Mesothelial cell of epicardium (in vitro differentiated cells): ENCODE results near the gene KANK4. TPM values are rescaled to one million over a fixed set of nuclear protein-coding genes. Genes with fewer than 3 reads are reported as not detected.

Experiments used
- DNase-seq, 2 experiments: peaks; one replicate each; pipeline ENCODE4 v3.0.0; 2021; ENCODE audit warnings: low spot score in 2 of 2; ENCODE audit not compliant: unreplicated experiment in 2 of 2
- H3K27ac Mint-ChIP-seq: 2 replicates; pipeline ENCODE4 v1.8.0; 2021; ENCODE audit warnings: mixed read lengths
- H3K27me3 Mint-ChIP-seq: 2 replicates; pipeline ENCODE4 v1.8.0; 2021; ENCODE audit warnings: low read depth, mixed read lengths
- H3K36me3 Mint-ChIP-seq: 2 replicates; pipeline ENCODE4 v1.8.0; 2021; ENCODE audit warnings: mixed read lengths
- H3K4me1 Mint-ChIP-seq: 2 replicates; pipeline ENCODE4 v1.8.0; 2021; ENCODE audit warnings: mixed read lengths
- H3K4me3 Mint-ChIP-seq: 2 replicates; pipeline ENCODE4 v1.8.0; 2021; ENCODE audit warnings: mild to moderate bottlenecking, moderate library complexity, mixed read lengths
- H3K9me3 Mint-ChIP-seq: 2 replicates; pipeline ENCODE4 v1.8.0; 2021; ENCODE audit warnings: mixed read lengths
- total RNA-seq: library from RNA; stranded (reverse); gene quantifications from 3 replicates; pipeline ENCODE4 v1.2.1, GENCODE V29; 2021
- TF ChIP-seq, protein P1 (sequence below): fragments of 200-600 bp; sonication (generic); IDR thresholded peaks from one replicate; pipeline ENCODE4 v1.5.0; 2021; ENCODE audit warnings: antibody characterized with exemption; ENCODE audit not compliant: unreplicated experiment

The KANK4 gene
- total RNA-seq, 1 donor from 2014 or later, result 34.3 TPM

GRCh38 chr1:62234688-62235087 is 84.5 kb downstream of the KANK4 start:
- H3K9me3 Mint-ChIP-seq, result no peaks in the 10 kb centered on the region
- H3K36me3 Mint-ChIP-seq, result peaks cover 13% of the 10 kb centered on the region
- H3K4me1 Mint-ChIP-seq, result peaks cover 40% of the 10 kb centered on the region
- H3K27ac Mint-ChIP-seq, result no peak overlapping the region
- TF ChIP-seq, protein P1, sequence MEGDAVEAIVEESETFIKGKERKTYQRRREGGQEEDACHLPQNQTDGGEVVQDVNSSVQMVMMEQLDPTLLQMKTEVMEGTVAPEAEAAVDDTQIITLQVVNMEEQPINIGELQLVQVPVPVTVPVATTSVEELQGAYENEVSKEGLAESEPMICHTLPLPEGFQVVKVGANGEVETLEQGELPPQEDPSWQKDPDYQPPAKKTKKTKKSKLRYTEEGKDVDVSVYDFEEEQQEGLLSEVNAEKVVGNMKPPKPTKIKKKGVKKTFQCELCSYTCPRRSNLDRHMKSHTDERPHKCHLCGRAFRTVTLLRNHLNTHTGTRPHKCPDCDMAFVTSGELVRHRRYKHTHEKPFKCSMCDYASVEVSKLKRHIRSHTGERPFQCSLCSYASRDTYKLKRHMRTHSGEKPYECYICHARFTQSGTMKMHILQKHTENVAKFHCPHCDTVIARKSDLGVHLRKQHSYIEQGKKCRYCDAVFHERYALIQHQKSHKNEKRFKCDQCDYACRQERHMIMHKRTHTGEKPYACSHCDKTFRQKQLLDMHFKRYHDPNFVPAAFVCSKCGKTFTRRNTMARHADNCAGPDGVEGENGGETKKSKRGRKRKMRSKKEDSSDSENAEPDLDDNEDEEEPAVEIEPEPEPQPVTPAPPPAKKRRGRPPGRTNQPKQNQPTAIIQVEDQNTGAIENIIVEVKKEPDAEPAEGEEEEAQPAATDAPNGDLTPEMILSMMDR, result no peak
- no peaks in the 10 kb centered on the region for H3K27me3 Mint-ChIP-seq
- H3K4me3 Mint-ChIP-seq, result no peak overlapping the region
- no peak for DNase-seq

DNA sequence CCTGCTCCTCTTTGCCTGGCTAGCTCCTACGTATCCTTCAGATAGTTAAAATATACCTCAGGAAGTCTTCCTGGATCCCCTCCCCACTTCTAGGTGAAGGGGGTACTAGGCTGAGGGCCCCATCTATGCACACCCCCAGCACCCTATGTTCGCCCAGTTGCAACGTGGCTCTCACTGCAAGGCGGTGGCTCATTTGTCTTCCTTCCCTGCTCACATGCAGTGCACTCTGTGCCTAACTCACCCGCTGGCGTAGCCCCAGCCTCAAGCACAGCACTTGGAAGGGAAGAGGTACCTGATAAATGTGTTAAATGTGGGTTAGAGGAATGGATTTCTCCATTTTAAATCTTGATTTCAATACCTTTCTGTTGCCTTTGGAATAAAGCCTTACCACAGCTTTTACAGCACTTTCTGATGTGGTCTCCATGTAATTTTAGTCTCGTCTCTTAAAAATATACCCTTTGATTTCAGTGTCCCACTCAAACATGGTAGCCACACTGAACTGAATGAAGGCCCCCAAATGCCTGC is 85.2 kb downstream of the KANK4 start:
- DNase-seq, result no peak
- Mint-ChIP-seq H3K27me3 (no peaks in the 10 kb centered on the region), H3K9me3 (no peaks in the 10 kb centered on the region), H3K27ac (no peak overlapping the region), H3K36me3 (peaks cover 11% of the 10 kb centered on the region), H3K4me3 (no peak overlapping the region), H3K4me1 (peaks cover 45% of the 10 kb centered on the region)
- TF ChIP-seq, protein P1, result no peak

DNA sequence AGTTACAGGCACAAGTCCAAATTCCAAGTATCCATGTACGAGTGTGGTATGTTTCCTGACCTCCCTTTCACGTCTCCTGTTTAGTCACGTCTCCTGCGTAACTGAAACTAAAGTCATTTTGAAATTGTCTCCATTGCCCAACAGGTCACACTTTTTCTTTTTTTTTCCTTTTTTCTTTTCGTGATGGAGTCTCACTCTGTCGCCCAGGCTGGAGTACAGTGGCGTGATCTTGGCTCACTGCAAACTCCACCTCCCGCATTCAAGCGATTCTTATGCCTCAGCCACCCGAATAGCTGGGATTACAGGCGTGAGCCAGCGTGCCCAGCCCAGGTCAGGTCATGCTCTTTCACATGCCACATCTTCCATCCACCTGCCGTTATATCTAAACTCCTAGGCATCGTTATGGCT is 86.4 kb downstream of the KANK4 start:
- TF ChIP-seq, protein P1, result no peak
- H3K36me3 Mint-ChIP-seq, result peaks cover 7% of the 10 kb centered on the region
- no peak overlapping the region for H3K27ac Mint-ChIP-seq
- DNase-seq, result no peak
- no peaks in the 10 kb centered on the region for H3K27me3 Mint-ChIP-seq
- H3K4me1 Mint-ChIP-seq, result peaks cover 43% of the 10 kb centered on the region
- H3K9me3 Mint-ChIP-seq, result no peaks in the 10 kb centered on the region
- no peak overlapping the region for H3K4me3 Mint-ChIP-seq

GRCh38 chr1:62230718-62231117 is 88.5 kb downstream of the KANK4 start:
- no peak for DNase-seq
- TF ChIP-seq, protein P1, result no peak
- Mint-ChIP-seq H3K4me1 (peaks cover 34% of the 10 kb centered on the region), H3K36me3 (peaks cover 5% of the 10 kb centered on the region), H3K9me3 (no peaks in the 10 kb centered on the region), H3K4me3 (no peak overlapping the region), H3K27ac (no peak overlapping the region), H3K27me3 (no peaks in the 10 kb centered on the region)

GRCh38 chr1:62229932-62230331 is 89.3 kb downstream of the KANK4 start:
- H3K4me1 Mint-ChIP-seq, result peaks cover 34% of the 10 kb centered on the region
- TF ChIP-seq, protein P1, result no peak
- no peak for DNase-seq
- no peaks in the 10 kb centered on the region for H3K27me3 Mint-ChIP-seq
- H3K9me3 Mint-ChIP-seq, result no peaks in the 10 kb centered on the region
- H3K4me3 Mint-ChIP-seq, result no peak overlapping the region
- H3K27ac Mint-ChIP-seq, result peak overlapping the region; percentile 39
- peaks cover 5% of the 10 kb centered on the region for H3K36me3 Mint-ChIP-seq

GRCh38 chr1:62229468-62229867 is 89.8 kb downstream of the KANK4 start:
- Mint-ChIP-seq H3K27me3 (no peaks in the 10 kb centered on the region), H3K4me1 (peaks cover 34% of the 10 kb centered on the region), H3K4me3 (no peak overlapping the region), H3K9me3 (no peaks in the 10 kb centered on the region), H3K27ac (no peak overlapping the region), H3K36me3 (peaks cover 5% of the 10 kb centered on the region)
- DNase-seq, result no peak
- TF ChIP-seq, protein P1, result no peak
